Lower leg skin (tissue), 3 donors: ENCODE results near the gene CACNA2D4.

ENCODE experiments used
- POLR2A ChIP-seq, 2 donors: fragments of 450-650 bp; IDR thresholded peaks; one replicate each; pipeline ENCODE4 v1.6.1; 2016 to 2017; ENCODE audit warnings: antibody characterized with exemption in 2 of 2, mild to moderate bottlenecking in 1 of 2, moderate library complexity in 1 of 2
- TF ChIP-seq, protein P1 (sequence below), 3 donors: fragments of 450-650 bp; IDR thresholded peaks; one replicate each; pipeline ENCODE4 v1.5.1; 2016; ENCODE audit warnings: antibody characterized with exemption in 3 of 3, mild to moderate bottlenecking in 3 of 3, moderate library complexity in 2 of 3

DNA sequence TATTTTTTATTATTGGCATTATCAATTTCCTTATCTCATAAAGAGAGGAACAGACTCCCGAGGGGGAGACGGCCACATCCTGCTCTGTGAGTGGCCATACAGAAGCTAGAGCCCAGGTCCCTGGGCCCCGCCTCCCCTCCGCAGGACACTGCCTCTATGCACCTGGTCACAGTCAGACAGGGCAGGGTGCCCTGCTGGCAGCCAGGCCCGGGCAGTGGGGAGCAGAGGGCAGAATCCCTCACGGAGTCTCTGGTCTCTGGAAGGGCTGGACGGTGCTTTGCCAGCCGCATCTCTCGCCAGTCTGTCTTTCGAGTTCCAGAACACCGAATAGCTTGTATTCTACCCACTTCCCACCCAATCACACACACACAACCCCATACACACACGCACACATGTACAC is 16.4 kb upstream of the CACNA2D4 start:
- TF ChIP-seq, protein P1, sequence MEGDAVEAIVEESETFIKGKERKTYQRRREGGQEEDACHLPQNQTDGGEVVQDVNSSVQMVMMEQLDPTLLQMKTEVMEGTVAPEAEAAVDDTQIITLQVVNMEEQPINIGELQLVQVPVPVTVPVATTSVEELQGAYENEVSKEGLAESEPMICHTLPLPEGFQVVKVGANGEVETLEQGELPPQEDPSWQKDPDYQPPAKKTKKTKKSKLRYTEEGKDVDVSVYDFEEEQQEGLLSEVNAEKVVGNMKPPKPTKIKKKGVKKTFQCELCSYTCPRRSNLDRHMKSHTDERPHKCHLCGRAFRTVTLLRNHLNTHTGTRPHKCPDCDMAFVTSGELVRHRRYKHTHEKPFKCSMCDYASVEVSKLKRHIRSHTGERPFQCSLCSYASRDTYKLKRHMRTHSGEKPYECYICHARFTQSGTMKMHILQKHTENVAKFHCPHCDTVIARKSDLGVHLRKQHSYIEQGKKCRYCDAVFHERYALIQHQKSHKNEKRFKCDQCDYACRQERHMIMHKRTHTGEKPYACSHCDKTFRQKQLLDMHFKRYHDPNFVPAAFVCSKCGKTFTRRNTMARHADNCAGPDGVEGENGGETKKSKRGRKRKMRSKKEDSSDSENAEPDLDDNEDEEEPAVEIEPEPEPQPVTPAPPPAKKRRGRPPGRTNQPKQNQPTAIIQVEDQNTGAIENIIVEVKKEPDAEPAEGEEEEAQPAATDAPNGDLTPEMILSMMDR (IDR thresholded peaks at IDR 0.05), result no peak
- TF ChIP-seq POLR2A (IDR thresholded peaks at IDR 0.05), result no peak
